K562 (cell line): ENCODE measurements around the gene GRWD1. TPM values are rescaled to one million over a fixed set of nuclear protein-coding genes. Genes with fewer than 3 reads are reported as not detected.
A peak's percentile ranks its signal among the peaks of the same experiment; 100 is the strongest.

Experiments
- ATF1 ChIP-seq, 2 experiments: fragments of 450-650 bp in 1 of 2; IDR thresholded peaks; 2 replicates each; pipeline ENCODE4 v1.6.1; 2016; ENCODE audit warnings: missing compliant biosample characterization in 1 of 2, missing genetic modification characterization in 1 of 2
- C11orf30 ChIP-seq: fragments of 450-650 bp; IDR thresholded peaks from 2 replicates; pipeline ENCODE4 v1.6.1; 2016; ENCODE audit warnings: low read depth, mild to moderate bottlenecking
- CHCHD3 ChIP-seq: fragments of 250-450 bp; sonication (Bioruptor Pico); IDR thresholded peaks from 2 replicates; pipeline ENCODE4 v2.1.2; 2022; ENCODE audit warnings: mild to moderate bottlenecking
- CREB1 ChIP-seq, 2 experiments: sonication (generic) in 1 of 2; formaldehyde crosslinking in 1 of 2; IDR thresholded peaks; 2 replicates each; pipeline versions ENCODE4 v1.6.1 to v1.8.0; 2012 to 2022; ENCODE audit warnings: inconsistent platforms in 1 of 2, mild to moderate bottlenecking in 1 of 2, missing genetic modification reagents in 1 of 2, moderate library complexity in 1 of 2
- ERF ChIP-seq: fragments of 450-650 bp; formaldehyde crosslinking; IDR thresholded peaks from 2 replicates; pipeline ENCODE4 v1.4.0; 2020; ENCODE audit warnings: mild to moderate bottlenecking, mixed read lengths
- ETV5 ChIP-seq: sonication (generic); formaldehyde crosslinking; IDR thresholded peaks from 2 replicates; pipeline ENCODE4 v1.4.0; 2020; ENCODE audit warnings: low read depth, mild to moderate bottlenecking, missing genetic modification reagents
- GTF2A2 ChIP-seq: IDR thresholded peaks from 2 replicates; pipeline ENCODE4 v1.6.1; 2016; ENCODE audit warnings: mild to moderate bottlenecking, missing genetic modification characterization, missing compliant biosample characterization
- HLTF ChIP-seq: fragments of 450-650 bp; IDR thresholded peaks from 2 replicates; pipeline ENCODE4 v1.6.1; 2016
- JUN ChIP-seq, 2 experiments: sonication (generic) in 1 of 2; formaldehyde crosslinking in 1 of 2; IDR thresholded peaks; 2 replicates each; pipeline versions ENCODE4 v1.6.1 to v1.8.0; 2012 to 2022; ENCODE audit warnings: borderline replicate concordance in 2 of 2, mild to moderate bottlenecking in 2 of 2, improper control_type of control experiment in 1 of 2, low read depth in 1 of 2, low read length in 1 of 2, missing genetic modification reagents in 1 of 2
- KLF6 ChIP-seq: fragments of 250-450 bp; sonication (Bioruptor Pico); IDR thresholded peaks from 2 replicates; pipeline ENCODE4 v1.4.0; 2020; ENCODE audit warnings: mild to moderate bottlenecking, moderate library complexity, borderline replicate concordance
- MEF2A ChIP-seq: IDR thresholded peaks from 2 replicates; pipeline ENCODE4 v1.6.1; 2011; ENCODE audit warnings: low read depth, mild to moderate bottlenecking, low read length, moderate library complexity; ENCODE audit not compliant: control insufficient read depth
- NFIX ChIP-seq: fragments of 250-450 bp; sonication (Bioruptor Pico); IDR thresholded peaks from 2 replicates; pipeline ENCODE4 v1.4.0; 2020; ENCODE audit warnings: low read depth, mild to moderate bottlenecking, moderate library complexity
- PHF20 ChIP-seq: fragments of 450-650 bp; IDR thresholded peaks from 2 replicates; pipeline ENCODE4 v1.6.1; 2018; ENCODE audit not compliant: partially characterized antibody
- POLR2B ChIP-seq: fragments of 450-650 bp; IDR thresholded peaks from 2 replicates; pipeline ENCODE4 v1.6.1; 2018; ENCODE audit warnings: low read depth; ENCODE audit not compliant: partially characterized antibody
- RBM15 ChIP-seq: fragments of 200-400 bp; formaldehyde crosslinking; IDR thresholded peaks from 2 replicates; pipeline ENCODE4 v1.6.1; 2018; ENCODE audit warnings: mild to moderate bottlenecking, low read length, moderate library complexity; ENCODE audit not compliant: insufficient read depth
- SIN3A ChIP-seq, 2 experiments: fragments of 150-350 bp in 1 of 2; IDR thresholded peaks; 2 replicates each; pipeline ENCODE4 v1.6.1; 2011 to 2016; ENCODE audit warnings: borderline replicate concordance in 2 of 2, low read depth in 2 of 2, low read length in 2 of 2, mild to moderate bottlenecking in 2 of 2, moderate library complexity in 2 of 2; ENCODE audit not compliant: control insufficient read depth in 1 of 2
- SMAD4 ChIP-seq: fragments of 250-450 bp; sonication (Bioruptor Pico); conservative IDR thresholded peaks from 2 replicates; pipeline ENCODE4 v1.8.0; 2021; ENCODE audit warnings: inconsistent platforms, mild to moderate bottlenecking, moderate library complexity
- TAL1 ChIP-seq: fragments of 450-650 bp; IDR thresholded peaks from 2 replicates; pipeline ENCODE4 v1.6.1; 2016; ENCODE audit warnings: mild to moderate bottlenecking
- TFE3 ChIP-seq: fragments of 450-650 bp; formaldehyde crosslinking; IDR thresholded peaks from 2 replicates; pipeline ENCODE4 v1.4.0; 2020; ENCODE audit warnings: mild to moderate bottlenecking, mixed read lengths
- ZBTB7A ChIP-seq: IDR thresholded peaks from 2 replicates; pipeline ENCODE4 v1.6.1; 2011; ENCODE audit warnings: low read depth, mild to moderate bottlenecking, low read length, moderate library complexity, borderline replicate concordance; ENCODE audit not compliant: control insufficient read depth
- ZFP91 ChIP-seq: sonication (generic); formaldehyde crosslinking; IDR thresholded peaks from 2 replicates; pipeline ENCODE4 v1.8.0; 2022; ENCODE audit warnings: mild to moderate bottlenecking, missing genetic modification reagents
- ZNF140 ChIP-seq: fragments of 250-450 bp; sonication (Bioruptor Pico); IDR thresholded peaks from 2 replicates; pipeline ENCODE4 v1.8.0; 2021; ENCODE audit warnings: moderate library complexity, mild to moderate bottlenecking, inconsistent platforms
- ZNF143 ChIP-seq: sonication (generic); formaldehyde crosslinking; IDR thresholded peaks from 2 replicates; pipeline ENCODE4 v1.9.0; 2022; ENCODE audit warnings: mild to moderate bottlenecking, missing genetic modification reagents
- ZNF507 ChIP-seq: conservative IDR thresholded peaks from 2 replicates; pipeline ENCODE4 v1.6.1; 2017; ENCODE audit warnings: missing genetic modification characterization, missing compliant biosample characterization
- polyA plus RNA-seq, 8 experiments: library from polyadenylated mRNA; depleted of rRNA in 4 of 8; stranded (reverse) in 5 of 8; unstranded in 3 of 8; fragments of >200 nt; fragmentation: Nextera tagmentation in 2 of 8; fragmentation: Illumina TruSeq in 1 of 8; extraction: Ambion mirVana in 2 of 8; extraction: Trizol in 1 of 8; gene quantifications; 2 replicates each; pipeline versions ENCODE4 v1.2.1 to v1.2.3, GENCODE V29; 2011 to 2014; ENCODE audit warnings: inconsistent platforms in 1 of 8, missing spikeins in 1 of 8
- total RNA-seq, 7 experiments: library from RNA; depleted of rRNA in 6 of 7; stranded (reverse); fragments of >200 nt in 6 of 7; fragmentation: Illumina TruSeq in 2 of 7; extraction: Trizol in 2 of 7; gene quantifications; 2 replicates each; pipeline versions ENCODE4 v1.2.1 to v1.2.3, GENCODE V29; 2011 to 2021; ENCODE audit warnings: low replicate concordance in 1 of 7
- TF ChIP-seq, protein P1 (sequence below): fragments of 250-450 bp; sonication (Bioruptor Pico); IDR thresholded peaks from 2 replicates; pipeline ENCODE4 v1.8.0; 2022; ENCODE audit warnings: moderate library complexity, mild to moderate bottlenecking, inconsistent platforms

Gene GRWD1
- total and polyA plus RNA-seq, 9 of the 15 experiments (the other 6 are each of a cell fraction or from before 2014, with no cell fraction given), result 1.5 to 87.2 (median 24.5) TPM

- no peak for TF ChIP-seq ZFP91 (CRISPR knock-in tag)
- TF ChIP-seq SMAD4 (CRISPR knock-in tag), result peak; percentile 52
- TF ChIP-seq JUN (IDR thresholded peaks at IDR 0.05; ENCODE audit: borderline replicate concordance, low read depth, low read length), result peak; percentile 74
- no peak for TF ChIP-seq JUN (CRISPR knock-in tag; IDR thresholded peaks at IDR 0.05; ENCODE audit: borderline replicate concordance)
- no peak for TF ChIP-seq ATF1 (CRISPR knock-in tag; IDR thresholded peaks at IDR 0.05)
- TF ChIP-seq ATF1 (tag; IDR thresholded peaks at IDR 0.05), result peak; percentile 14; the same call in 1 of the 2 replicates
- TF ChIP-seq ZBTB7A, result peak; percentile 96
- 0 out of 2 replicates have a peak, but pooled peaks have one; percentile 34 for TF ChIP-seq ERF
- peak; percentile 51 for TF ChIP-seq PHF20
- TF ChIP-seq, protein P1, sequence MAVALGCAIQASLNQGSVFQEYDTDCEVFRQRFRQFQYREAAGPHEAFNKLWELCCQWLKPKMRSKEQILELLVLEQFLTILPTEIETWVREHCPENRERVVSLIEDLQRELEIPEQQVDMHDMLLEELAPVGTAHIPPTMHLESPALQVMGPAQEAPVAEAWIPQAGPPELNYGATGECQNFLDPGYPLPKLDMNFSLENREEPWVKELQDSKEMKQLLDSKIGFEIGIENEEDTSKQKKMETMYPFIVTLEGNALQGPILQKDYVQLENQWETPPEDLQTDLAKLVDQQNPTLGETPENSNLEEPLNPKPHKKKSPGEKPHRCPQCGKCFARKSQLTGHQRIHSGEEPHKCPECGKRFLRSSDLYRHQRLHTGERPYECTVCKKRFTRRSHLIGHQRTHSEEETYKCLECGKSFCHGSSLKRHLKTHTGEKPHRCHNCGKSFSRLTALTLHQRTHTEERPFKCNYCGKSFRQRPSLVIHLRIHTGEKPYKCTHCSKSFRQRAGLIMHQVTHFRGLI (CRISPR knock-in tag), result no peak
- no peak for TF ChIP-seq RBM15
- 0 out of 2 replicates have a peak, but pooled peaks have one; percentile 27 for TF ChIP-seq KLF6
- TF ChIP-seq CHCHD3 (CRISPR knock-in tag), result no peak
- TF ChIP-seq TAL1, result no peak
- TF ChIP-seq C11orf30, result peak; percentile 95
- TF ChIP-seq POLR2B, result no peak
- no peak for TF ChIP-seq NFIX (CRISPR knock-in tag)
- TF ChIP-seq TFE3 (CRISPR knock-in tag), result no peak
- no peak for TF ChIP-seq CREB1 (IDR thresholded peaks at IDR 0.05)
- no peak for TF ChIP-seq CREB1 (CRISPR knock-in tag; IDR thresholded peaks at IDR 0.05)
- no peak for TF ChIP-seq GTF2A2 (tag)
- no peak for TF ChIP-seq ZNF143
- no peak for TF ChIP-seq ZNF140 (CRISPR knock-in tag)
- TF ChIP-seq HLTF, result no peak
- TF ChIP-seq ETV5 (CRISPR knock-in tag), result peak; percentile 36; the same call in 1 of the 2 replicates
- no peak for TF ChIP-seq SIN3A (IDR thresholded peaks at IDR 0.05; ENCODE audit: borderline replicate concordance in 2 of 2, control insufficient read depth in 1 of 2, low read depth in 2 of 2, low read length in 2 of 2)
- TF ChIP-seq MEF2A, result no peak
- TF ChIP-seq ZNF507 (tag), result no peak
These were observed 21.0 kb upstream of the GRWD1 start (continued) for GRCh38 chr19:48424694-48425219.
